ENCODE results near the gene ENOX1. TPM values are rescaled to one million over a fixed set of nuclear protein-coding genes. Genes with fewer than 3 reads are reported as not detected.

The ENOX1 gene
- total and polyA plus RNA-seq, 7 donors, result 0.23 to 20.2 (median 11.1) TPM

DNA sequence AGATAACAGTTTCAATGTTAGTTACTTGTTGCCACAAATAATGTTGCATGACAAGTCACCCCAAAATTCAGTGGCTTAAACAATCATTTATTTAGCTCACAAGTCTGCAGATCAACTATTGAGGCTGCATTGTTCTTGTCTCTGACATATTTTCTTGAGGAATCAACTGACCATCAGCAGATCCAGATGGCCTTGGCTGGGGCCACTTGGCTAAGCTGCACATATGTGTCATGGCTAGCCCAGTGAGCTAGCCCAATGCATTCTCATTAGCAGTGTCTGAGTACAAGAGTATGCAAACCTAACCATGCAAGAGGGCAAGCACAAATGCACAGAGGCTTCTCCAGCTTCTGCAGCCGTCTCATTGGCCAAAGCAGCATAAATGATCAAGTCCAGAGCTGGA lies 583.0 kb downstream of the ENOX1 start:
- 79 to 93% methylated on average over 1 of the region's 1 CpG for WGBS, 2 donors
- no peak for TF ChIP-seq POLR2A (IDR thresholded peaks at IDR 0.05)
- TF ChIP-seq, protein P1, sequence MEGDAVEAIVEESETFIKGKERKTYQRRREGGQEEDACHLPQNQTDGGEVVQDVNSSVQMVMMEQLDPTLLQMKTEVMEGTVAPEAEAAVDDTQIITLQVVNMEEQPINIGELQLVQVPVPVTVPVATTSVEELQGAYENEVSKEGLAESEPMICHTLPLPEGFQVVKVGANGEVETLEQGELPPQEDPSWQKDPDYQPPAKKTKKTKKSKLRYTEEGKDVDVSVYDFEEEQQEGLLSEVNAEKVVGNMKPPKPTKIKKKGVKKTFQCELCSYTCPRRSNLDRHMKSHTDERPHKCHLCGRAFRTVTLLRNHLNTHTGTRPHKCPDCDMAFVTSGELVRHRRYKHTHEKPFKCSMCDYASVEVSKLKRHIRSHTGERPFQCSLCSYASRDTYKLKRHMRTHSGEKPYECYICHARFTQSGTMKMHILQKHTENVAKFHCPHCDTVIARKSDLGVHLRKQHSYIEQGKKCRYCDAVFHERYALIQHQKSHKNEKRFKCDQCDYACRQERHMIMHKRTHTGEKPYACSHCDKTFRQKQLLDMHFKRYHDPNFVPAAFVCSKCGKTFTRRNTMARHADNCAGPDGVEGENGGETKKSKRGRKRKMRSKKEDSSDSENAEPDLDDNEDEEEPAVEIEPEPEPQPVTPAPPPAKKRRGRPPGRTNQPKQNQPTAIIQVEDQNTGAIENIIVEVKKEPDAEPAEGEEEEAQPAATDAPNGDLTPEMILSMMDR (IDR thresholded peaks at IDR 0.05), result no peak
- no peak for TF ChIP-seq POLR2AphosphoS5 (IDR thresholded peaks at IDR 0.05)
- TF ChIP-seq EP300 (IDR thresholded peaks at IDR 0.05), result no peak
- H3K9me3 ChIP-seq, result no peaks in the 10 kb centered on the region
- H3K36me3 ChIP-seq, result no peaks in the 10 kb centered on the region
- H3K27me3 ChIP-seq, result no peaks in the 10 kb centered on the region
- no peak for DNase-seq
- intact Hi-C loops (cut with DNase I), result no loop called here
- no peak overlapping the region for H3K27ac ChIP-seq
- peaks cover 0 to 5% (median 0%) of the 10 kb centered on the region in 4 donors for H3K4me1 ChIP-seq
- no peak overlapping the region for H3K4me3 ChIP-seq

DNA sequence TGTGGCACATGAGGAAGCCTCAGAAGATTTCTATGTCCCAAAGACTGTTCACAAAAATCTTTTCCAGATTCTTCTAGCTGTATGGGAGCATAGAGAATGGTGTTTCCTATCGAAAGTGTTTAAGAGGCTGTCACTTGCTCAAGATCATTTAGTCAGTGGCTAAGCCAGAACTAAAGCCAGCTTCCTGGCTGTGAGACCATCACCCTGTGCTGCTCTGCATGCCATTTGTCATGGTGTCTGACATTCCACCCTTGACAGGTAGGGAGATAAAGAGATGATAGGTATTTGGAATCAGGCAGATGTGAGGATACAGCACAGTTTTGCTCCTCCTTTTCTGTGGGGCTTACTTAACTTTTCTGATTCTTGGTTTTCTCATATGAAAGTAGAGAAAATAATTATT lies 586.0 kb downstream of the ENOX1 start:
- intact Hi-C loops (cut with DNase I), result no loop called here
- 81 to 86% methylated on average over 1 of the region's 1 CpG for WGBS, 2 donors

DNA sequence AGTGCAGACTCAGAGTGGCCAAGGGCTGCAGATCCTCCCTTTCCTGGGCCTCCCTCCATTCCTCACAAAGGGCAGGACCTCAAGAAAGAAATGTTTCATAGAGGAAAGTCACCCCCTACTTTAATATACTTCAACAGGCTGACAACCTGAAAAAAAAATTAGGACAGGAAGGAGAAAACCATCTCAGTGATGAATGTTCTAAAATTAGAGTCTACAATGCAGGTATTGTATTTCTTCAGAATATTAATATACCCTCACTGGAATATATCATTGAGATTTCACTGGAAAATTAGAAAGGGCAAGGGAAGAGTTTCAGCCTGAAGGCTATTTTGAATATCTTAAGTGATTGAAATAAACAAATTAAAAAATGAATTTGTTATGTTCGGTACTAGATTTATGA lies 586.5 kb downstream of the ENOX1 start:
- H3K9me3 ChIP-seq, result no peaks in the 10 kb centered on the region
- intact Hi-C loops (cut with DNase I), result no loop called here
- no peak overlapping the region for H3K27ac ChIP-seq
- TF ChIP-seq, protein P1 (IDR thresholded peaks at IDR 0.05), result no peak
- TF ChIP-seq POLR2AphosphoS5 (IDR thresholded peaks at IDR 0.05), result no peak
- H3K27me3 ChIP-seq, result no peaks in the 10 kb centered on the region
- DNase-seq, result no peak
- peaks cover 0 to 5% (median under 1%) of the 10 kb centered on the region in 4 donors for H3K4me1 ChIP-seq
- 88 to 91% methylated on average over 1 of the region's 1 CpG for WGBS, 2 donors
- no peaks in the 10 kb centered on the region for H3K36me3 ChIP-seq
- H3K4me3 ChIP-seq, result no peak overlapping the region

More for the DNA sequence above, 586.0 kb downstream of the ENOX1 start:
- H3K9me3 ChIP-seq, result no peaks in the 10 kb centered on the region
- H3K4me3 ChIP-seq, result no peak overlapping the region
- no peaks in the 10 kb centered on the region for H3K36me3 ChIP-seq
- TF ChIP-seq EP300 (IDR thresholded peaks at IDR 0.05), result no peak
- no peak for TF ChIP-seq POLR2A (IDR thresholded peaks at IDR 0.05)
- TF ChIP-seq, protein P1 (IDR thresholded peaks at IDR 0.05), result no peak
- no peak for TF ChIP-seq POLR2AphosphoS5 (IDR thresholded peaks at IDR 0.05)
- no peak for DNase-seq
- H3K4me1 ChIP-seq, result peaks cover 0 to 5% (median 0%) of the 10 kb centered on the region in 4 donors
- no peak overlapping the region for H3K27ac ChIP-seq
- no peaks in the 10 kb centered on the region for H3K27me3 ChIP-seq

DNA sequence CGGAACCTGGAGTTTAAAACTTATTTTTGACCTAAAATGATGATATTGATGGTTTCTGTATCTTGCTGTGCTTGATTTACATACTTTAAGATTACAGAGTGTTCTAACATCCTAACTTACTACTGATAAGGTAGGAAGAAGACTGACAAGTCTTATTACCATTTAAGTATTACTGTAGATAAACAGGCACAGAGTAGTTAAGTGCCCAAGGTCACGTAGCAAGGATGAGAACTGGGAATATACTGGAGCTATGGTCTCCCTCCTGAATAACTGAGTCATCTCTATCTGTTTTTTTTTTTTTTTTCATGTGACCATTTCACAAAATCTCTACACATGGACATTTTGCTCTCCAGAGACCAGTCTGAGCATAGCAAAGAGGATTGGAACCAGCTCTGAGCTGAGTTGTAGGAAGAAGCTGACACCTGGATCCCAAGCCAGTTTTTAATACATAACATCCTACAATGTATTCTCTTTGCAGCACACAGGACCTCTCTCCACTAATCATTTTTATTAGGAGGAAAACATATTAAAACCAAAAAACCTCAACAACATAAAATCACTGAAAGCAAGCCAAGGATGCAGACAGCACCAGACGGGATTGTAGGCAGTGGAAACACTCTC lies 589.9 kb downstream of the ENOX1 start:
- H3K4me3 ChIP-seq, result no peak overlapping the region
- H3K4me1 ChIP-seq, result peaks cover 0 to 17% (median 5%) of the 10 kb centered on the region in 4 donors
- no peak overlapping the region for H3K27ac ChIP-seq
- DNase-seq, result no peak
- intact Hi-C loops (cut with DNase I), result loop anchor here (10.0 kb wide), 1 partner anchor 608 kb away; no protein-coding TSS in a partner anchor
- H3K27me3 ChIP-seq, result no peaks in the 10 kb centered on the region
- H3K9me3 ChIP-seq, result no peaks in the 10 kb centered on the region
- H3K36me3 ChIP-seq, result no peaks in the 10 kb centered on the region
- WGBS, 2 donors, result 83 to 89% methylated on average over 3 of the region's 3 CpGs
- TF ChIP-seq, protein P1 (IDR thresholded peaks at IDR 0.05), result no peak
- TF ChIP-seq POLR2A (IDR thresholded peaks at IDR 0.05) (no peak), EP300 (IDR thresholded peaks at IDR 0.05) (no peak), POLR2AphosphoS5 (IDR thresholded peaks at IDR 0.05) (no peak)
